ENCODE measurements around the gene PRKD2.

The PRKD2 gene

GRCh38 chr19:46660008-46660517 lies 56.9 kb downstream of the PRKD2 start:
- no peak for DNase-seq

DNA sequence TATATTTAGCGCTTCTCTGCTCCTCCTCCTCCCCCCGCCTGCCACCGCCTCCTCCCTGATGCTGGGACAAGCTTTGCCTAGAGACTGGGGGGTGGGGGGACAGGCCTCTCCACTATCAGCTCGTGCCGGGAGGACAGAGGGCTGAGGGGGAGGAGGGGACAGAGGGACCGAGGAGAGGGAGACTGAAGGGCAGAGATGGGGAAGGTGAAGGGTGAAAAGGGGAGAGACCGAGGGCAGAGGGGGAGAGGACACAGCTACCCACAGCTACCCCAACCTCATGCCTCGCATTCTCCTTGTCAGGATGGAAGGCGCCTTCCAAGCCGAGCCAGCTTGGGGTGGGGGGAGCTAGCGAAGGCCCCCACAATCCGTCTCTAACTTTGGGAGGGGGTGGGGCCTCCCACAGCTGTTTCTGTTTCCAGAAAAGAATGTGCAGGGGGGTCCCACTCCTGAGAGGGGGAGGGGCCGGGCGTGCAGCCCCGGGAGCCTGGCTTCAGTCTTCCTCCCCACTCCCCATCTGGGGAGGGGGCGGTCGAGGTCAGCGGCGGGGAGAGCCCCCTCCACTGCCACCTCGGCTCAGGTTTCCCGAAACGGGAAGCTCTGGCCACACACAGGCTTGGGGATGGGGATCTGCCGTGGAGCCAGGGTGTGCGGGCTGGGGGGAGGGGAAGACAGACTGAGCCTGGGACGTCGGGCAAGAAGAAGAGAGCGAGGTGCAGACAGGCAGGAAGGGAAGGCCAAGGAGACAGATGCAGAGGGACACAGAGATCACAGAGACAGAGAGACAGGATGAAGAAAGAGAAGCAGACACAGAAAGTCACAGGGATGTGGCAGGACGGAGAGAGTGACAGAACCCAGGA lies 57.5 kb downstream of the PRKD2 start:
- peak; percentile 23 for DNase-seq

DNA sequence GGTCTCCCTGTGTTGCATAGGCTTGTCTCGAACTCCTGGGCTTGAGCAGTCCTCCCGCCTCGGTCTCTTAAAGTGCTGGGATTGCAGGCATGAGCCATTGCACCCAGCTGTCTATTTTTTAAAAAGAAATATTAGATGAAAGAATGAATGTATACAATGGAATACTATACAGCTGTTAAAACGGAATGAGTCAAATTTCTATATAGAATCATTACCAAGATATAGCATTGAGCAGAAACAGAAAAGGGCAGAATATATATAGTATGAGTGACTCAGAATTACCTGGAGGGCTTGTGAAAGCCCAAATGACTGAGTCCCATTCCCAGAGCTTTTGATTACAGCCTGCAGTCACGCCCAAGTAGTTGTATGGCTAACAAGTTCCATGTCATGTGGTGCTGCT lies 60.4 kb downstream of the PRKD2 start:
- no peak for DNase-seq

DNA sequence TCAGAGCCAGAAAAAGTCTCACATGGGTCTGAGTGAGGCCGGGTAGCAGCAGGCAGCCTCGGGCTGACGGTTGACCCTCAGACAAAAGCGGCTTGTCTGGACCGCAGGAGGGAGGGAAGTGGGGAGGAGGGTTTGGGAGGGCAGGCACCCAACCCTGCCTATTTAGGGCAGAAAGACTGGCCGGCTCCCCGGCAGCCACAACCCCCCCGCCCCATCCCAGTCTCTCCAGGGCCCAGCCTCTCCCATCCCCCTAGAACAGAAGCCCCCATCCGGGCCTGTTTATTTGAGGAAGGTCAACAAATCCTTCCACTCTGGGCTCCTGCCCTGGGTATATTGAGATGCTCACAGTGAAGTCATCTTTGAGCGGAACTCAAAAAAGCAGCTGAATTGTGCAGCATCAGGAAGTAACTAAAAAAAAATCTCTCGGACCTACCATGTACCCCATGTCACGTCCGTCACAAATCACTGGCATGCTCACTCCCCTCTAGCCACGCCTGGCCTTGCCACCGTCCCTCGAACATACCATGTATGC lies 62.2 kb downstream of the PRKD2 start:
- peak; percentile 81 for DNase-seq

DNA sequence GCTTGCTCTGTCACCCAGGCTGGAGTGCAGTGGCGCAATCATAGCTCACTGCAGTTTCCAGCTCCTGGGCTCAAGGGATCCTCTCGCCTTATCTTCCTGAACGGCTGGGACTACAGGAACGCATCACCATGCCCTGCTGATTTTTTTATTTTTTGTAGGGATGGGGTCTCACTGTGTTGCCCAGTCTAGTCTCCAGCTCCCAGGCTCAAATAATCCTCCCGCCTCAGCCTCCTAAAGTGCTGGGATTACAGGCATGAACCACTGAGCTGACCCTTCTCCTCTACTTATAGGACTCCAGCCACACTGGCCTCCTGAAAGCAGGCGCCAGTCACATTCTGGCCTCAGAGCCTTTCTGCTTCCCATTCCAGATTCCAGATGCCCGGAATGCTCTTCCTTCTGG lies 66.5 kb downstream of the PRKD2 start:
- DNase-seq = no peak

- DNase-seq = no peak
Measured at GRCh38 chr19:46648961-46649960, 67.7 kb downstream of the PRKD2 start.

- DNase-seq = peak; percentile 64
Measured at GRCh38 chr19:46648060-46648960, 68.6 kb downstream of the PRKD2 start.

GRCh38 chr19:46646402-46646801 lies 70.5 kb downstream of the PRKD2 start:
- no peak for DNase-seq

- no peak for DNase-seq
Measured at GRCh38 chr19:46644720-46645119, 72.2 kb downstream of the PRKD2 start.

DNA sequence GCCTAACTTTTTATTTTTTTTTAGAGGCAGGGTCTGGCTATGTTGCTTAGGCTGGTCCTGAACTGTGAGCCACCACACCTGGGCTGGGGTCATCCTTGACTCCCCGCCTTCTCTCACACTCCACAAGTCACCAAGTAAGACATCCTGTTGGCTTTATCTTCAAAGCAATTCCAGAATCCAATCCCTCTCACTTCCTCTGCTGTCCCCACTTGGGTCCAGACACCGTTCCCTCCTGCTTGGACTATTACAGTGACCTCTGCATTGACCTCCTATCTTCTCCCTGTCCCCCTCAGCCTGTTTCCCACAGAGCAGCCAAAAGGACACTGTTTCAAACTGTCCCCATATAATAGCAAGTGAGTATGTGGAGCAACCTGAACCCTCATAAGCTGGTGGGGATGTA lies 76.3 kb downstream of the PRKD2 start:
- DNase-seq = no peak

DNA sequence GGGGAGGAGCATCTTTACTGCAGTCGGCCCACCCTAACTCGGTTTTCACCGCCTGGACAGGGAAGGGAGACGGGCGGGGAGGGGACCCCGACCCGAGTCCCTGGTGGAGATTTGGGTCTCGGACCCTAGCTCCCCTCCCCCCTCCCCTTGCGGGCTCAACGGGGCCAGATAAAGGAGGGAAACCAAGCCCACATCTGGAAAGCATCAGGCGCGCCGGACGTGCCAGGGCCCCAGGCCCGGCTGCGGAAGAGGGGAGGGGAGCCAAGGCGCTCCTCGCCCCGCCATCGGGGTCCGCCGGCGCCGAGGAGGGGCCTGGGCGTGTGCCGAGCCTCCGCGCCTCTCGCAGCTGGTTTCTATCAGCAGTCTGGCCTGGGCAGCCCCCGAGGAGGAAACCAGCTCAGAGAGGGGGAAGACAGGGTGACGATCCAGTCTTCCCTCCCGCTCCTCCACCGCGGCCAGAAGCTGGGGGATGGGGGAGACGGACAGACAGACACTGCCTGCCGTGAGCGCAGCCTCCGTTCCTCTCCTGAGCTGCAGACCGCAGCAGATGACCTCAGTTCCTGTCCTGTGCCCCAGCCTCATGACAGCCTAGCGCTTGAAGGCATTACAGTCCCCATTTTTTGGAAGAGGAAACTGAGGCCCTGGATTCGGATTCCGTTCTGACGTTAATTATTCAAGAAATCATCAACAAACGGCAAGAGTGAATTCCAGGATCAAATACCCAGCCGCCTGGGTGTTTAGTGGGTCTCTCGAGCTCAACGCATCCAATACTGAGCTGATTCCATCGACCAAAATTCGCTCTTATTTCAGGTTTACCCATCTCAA lies 77.3 kb downstream of the PRKD2 start:
- DNase-seq = peak; percentile 71

DNA sequence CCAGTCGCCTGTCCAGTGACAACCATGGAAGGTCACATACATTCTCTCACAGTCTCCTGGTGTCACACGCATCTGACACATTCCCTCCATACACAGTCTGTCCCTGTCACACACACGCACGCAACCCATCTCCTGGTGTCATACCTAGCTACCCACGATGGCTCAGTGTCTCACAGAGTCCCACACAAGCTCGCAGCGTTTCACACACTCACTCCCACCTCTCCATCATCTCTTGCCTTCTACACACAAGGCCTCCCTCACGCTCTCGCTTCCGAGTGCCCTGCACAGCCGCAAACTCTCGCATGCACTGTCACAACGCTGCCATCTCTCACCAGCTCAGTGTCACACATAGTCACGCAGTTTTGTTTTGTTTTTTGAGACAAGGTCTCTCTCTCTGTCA lies 79.7 kb downstream of the PRKD2 start:
- no peak for DNase-seq

- peak; percentile 42 for DNase-seq
Measured at GRCh38 chr19:46635920-46636761, 80.8 kb downstream of the PRKD2 start, which contains the start of gene GNG8. GNG8 (minus strand) TSS chr19:46636202; CDS start chr19:46634682, 1,520 bp downstream.

DNA sequence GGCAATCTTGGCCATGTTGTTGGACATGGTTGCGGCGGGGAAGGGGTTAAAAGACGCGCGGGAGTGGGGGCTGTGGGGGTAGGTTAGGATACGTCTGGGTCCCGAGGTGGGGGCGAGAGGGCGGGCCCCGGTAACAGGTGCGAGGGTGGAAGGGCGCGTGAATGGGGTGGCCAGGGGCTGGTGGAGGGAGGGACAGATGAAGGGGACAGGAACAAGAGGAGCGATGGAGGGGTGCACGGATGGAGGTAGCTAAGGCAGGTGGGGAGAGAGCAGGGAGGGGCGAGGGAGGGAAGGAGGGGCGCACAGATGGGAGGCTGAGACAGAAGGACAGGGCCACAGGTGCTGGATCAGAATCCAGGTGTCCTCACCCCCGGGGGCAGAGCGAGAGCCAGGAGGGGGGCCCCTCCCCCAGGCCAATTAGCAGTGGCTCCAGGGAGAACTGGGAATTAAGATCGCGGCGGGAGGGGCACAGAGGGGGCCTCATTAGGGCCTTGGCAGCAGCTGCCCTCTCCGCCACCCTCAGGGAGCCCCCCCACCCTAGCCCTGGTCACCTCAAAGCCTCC lies 82.2 kb downstream of the PRKD2 start:
- DNase-seq = no peak

DNA sequence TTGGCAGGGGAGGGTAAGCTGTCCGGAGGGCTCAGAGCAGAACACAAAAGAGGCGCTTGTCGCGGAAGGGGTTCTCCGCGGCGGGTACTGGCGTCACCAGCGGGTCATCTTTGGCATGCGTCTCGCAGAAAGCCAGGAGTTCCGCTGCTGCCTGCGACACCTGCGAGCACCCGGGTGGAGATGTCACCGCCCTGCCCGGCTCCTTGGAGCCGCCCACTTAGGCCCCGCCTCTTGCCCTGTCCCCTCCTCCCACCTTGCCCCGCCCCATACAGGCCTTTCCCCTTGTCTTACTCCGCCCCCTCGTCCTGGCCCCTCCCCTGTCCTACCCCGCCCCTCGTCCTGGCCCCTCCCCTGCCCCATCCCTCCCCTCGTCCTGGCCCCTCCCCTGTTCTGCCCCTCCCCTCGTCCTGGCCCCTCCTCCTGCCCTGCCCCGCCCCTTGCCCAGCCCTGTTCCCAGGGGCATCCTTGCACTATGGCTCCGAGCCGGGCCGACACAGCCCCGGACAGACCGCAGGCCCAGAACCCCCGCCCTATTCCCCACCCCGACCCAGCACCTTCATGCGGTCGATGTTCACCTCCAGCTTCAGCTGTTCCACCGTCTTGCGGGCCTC lies 82.8 kb downstream of the PRKD2 start:
- DNase-seq = peak; percentile 80

DNA sequence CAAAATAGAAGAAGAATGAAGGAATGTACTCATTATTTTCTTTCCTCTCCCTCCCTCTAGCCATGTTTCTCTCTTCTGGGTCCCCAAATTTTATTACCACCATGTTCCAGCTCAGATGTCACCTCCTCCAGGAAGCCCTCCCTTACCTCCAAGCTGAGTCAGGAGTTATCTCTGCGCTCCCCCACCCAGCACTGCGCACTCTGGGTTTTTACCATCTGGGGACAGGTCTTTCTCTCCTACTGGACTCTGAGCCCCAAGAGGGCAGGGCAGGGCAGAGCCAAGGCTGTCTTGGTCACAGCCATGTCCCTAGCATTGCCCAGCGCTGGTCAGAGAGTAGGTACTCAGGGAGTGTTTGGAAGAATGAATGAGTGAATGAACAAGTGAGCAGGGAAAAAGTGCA lies 83.8 kb downstream of the PRKD2 start:
- DNase-seq = no peak

DNA sequence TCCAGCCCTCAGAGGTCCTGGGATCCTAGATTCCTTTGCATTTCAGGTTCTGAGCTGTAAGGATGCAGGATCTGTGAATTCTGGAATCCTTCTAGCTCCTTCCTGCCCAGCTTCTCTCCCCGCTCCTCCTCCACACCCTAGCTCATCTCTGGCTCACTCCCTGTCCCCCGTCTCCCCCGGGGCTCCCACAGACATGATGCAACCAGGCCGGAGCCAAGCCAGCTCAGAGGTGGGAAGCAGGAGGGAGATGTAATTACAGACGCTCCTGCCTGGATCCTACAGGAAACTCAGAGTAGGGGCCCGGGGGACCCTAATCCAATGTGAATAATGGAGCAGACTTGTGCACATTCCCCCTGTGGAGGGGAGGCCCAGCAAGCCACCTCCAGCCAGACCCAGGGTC lies 85.4 kb downstream of the PRKD2 start:
- DNase-seq = no peak

GRCh38 chr19:46630586-46631205 lies 86.2 kb downstream of the PRKD2 start:
- no peak for DNase-seq

DNA sequence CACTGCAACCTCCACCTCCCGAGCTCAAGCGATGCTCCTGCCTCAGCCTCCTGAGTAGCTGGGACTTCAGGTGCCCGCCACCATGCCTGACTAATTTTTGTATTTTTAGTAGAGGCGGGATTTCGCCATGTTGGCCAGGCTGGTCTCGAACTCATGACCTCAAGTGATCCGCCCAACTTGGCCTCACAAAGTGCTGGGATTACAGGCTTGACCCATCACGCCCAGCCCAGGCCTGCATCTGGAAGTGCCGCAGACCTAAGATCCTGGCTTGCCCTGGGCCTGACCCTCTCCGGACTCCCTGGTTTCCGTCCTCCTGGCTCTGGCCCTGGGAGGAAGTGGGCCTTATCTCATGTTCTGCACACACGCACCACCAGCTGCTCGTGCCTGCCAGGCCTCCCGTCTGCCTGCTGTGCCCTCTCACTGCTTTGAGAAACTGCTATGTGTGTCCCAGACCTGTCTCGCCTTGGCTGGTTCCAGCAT lies 87.3 kb downstream of the PRKD2 start:
- peak; percentile 78 for DNase-seq
